K562 (cell line): ENCODE measurements around the gene FRMD4B.

Experiments
- ATF2 ChIP-seq: sonication (generic); formaldehyde crosslinking; IDR thresholded peaks from 2 replicates; pipeline ENCODE4 v1.8.1; 2022; ENCODE audit warnings: missing genetic modification reagents
- CTCF ChIP-seq, 3 experiments: IDR thresholded peaks in 2 of 3; conservative IDR thresholded peaks in 1 of 3; 2 replicates each; pipeline ENCODE4 v1.5.1; 2011 to 2012; ENCODE audit warnings: low read length in 3 of 3, mild to moderate bottlenecking in 3 of 3, control low read depth in 2 of 3, improper control_type of control experiment in 1 of 3, inconsistent platforms in 1 of 3, low read depth in 1 of 3, mixed read lengths in 1 of 3, moderate library complexity in 1 of 3; ENCODE audit not compliant: insufficient read depth in 2 of 3
- DPF2 ChIP-seq: fragments of 450-650 bp; IDR thresholded peaks from 2 replicates; pipeline ENCODE4 v1.6.1; 2016
- EP300 ChIP-seq: IDR thresholded peaks from 2 replicates; pipeline ENCODE4 v1.6.1; 2012; ENCODE audit warnings: low read length, improper control_type of control experiment
- EZH2 ChIP-seq: IDR thresholded peaks from 2 replicates; pipeline ENCODE4 v1.6.1; 2012; ENCODE audit warnings: low read depth, mild to moderate bottlenecking, inconsistent platforms, low read length, borderline replicate concordance
- HCFC1 ChIP-seq: IDR thresholded peaks from 2 replicates; pipeline ENCODE4 v1.6.1; 2012; ENCODE audit warnings: low read depth, low read length, improper control_type of control experiment
- JUN ChIP-seq, 2 experiments: sonication (generic) in 1 of 2; formaldehyde crosslinking in 1 of 2; IDR thresholded peaks; 2 replicates each; pipeline versions ENCODE4 v1.6.1 to v1.8.0; 2012 to 2022; ENCODE audit warnings: borderline replicate concordance in 2 of 2, mild to moderate bottlenecking in 2 of 2, improper control_type of control experiment in 1 of 2, low read depth in 1 of 2, low read length in 1 of 2, missing genetic modification reagents in 1 of 2
- NR3C1 ChIP-seq: sonication (generic); formaldehyde crosslinking; IDR thresholded peaks from 2 replicates; pipeline ENCODE4 v1.8.1; 2022; ENCODE audit warnings: missing genetic modification reagents
- POLR2A ChIP-seq: fragments of 450-650 bp; conservative IDR thresholded peaks from 2 replicates; pipeline ENCODE4 v1.6.1; 2016
- RBM22 ChIP-seq: fragments of 200-400 bp; formaldehyde crosslinking; IDR thresholded peaks from 2 replicates; pipeline ENCODE4 v1.6.1; 2018; ENCODE audit warnings: low read length, low read depth; ENCODE audit not compliant: poor library complexity, severe bottlenecking
- RCOR1 ChIP-seq, 2 experiments: IDR thresholded peaks; 2 replicates each; pipeline ENCODE4 v1.6.1; 2012; ENCODE audit warnings: low read depth in 2 of 2, low read length in 2 of 2, borderline replicate concordance in 1 of 2, improper control_type of control experiment in 1 of 2
- THRAP3 ChIP-seq: fragments of 450-650 bp; IDR thresholded peaks from 2 replicates; pipeline ENCODE4 v1.6.1; 2016; ENCODE audit warnings: mild to moderate bottlenecking, inconsistent platforms, borderline replicate concordance
- TSHZ1 ChIP-seq: fragments of 250-450 bp; sonication (Bioruptor Pico); IDR thresholded peaks from 2 replicates; pipeline ENCODE4 v1.4.0; 2020; ENCODE audit warnings: mild to moderate bottlenecking, moderate library complexity
- ZNF280B ChIP-seq: fragments of 250-450 bp; sonication (Bioruptor Pico); IDR thresholded peaks from 2 replicates; pipeline ENCODE4 v1.5.1; 2021; ENCODE audit warnings: mild to moderate bottlenecking

- TF ChIP-seq POLR2A (no peak), ATF2 (no peak), CTCF (IDR thresholded peaks at IDR 0.05 in 2 of 3, conservative IDR thresholded peaks at IDR 0.05 in 1 of 3; ENCODE audit: insufficient read depth in 2 of 3, low read depth in 1 of 3, low read length in 3 of 3) (no peak), TSHZ1 (CRISPR knock-in tag) (no peak), EZH2 (no peak), JUN (IDR thresholded peaks at IDR 0.05; ENCODE audit: borderline replicate concordance, low read depth, low read length) (no peak), JUN (CRISPR knock-in tag; IDR thresholded peaks at IDR 0.05; ENCODE audit: borderline replicate concordance) (no peak), THRAP3 (no peak), ZNF280B (CRISPR knock-in tag) (no peak), HCFC1 (no peak), EP300 (no peak), RBM22 (no peak), NR3C1 (CRISPR knock-in tag) (no peak), DPF2 (no peak), RCOR1 (IDR thresholded peaks at IDR 0.05; ENCODE audit: borderline replicate concordance in 1 of 2, low read depth in 2 of 2, low read length in 2 of 2) (no peak)
Observed at GRCh38 chr3:69420781-69421520, 35.1 kb upstream of the FRMD4B start.
